ENCODE data around the gene ZFAND3.

DNA sequence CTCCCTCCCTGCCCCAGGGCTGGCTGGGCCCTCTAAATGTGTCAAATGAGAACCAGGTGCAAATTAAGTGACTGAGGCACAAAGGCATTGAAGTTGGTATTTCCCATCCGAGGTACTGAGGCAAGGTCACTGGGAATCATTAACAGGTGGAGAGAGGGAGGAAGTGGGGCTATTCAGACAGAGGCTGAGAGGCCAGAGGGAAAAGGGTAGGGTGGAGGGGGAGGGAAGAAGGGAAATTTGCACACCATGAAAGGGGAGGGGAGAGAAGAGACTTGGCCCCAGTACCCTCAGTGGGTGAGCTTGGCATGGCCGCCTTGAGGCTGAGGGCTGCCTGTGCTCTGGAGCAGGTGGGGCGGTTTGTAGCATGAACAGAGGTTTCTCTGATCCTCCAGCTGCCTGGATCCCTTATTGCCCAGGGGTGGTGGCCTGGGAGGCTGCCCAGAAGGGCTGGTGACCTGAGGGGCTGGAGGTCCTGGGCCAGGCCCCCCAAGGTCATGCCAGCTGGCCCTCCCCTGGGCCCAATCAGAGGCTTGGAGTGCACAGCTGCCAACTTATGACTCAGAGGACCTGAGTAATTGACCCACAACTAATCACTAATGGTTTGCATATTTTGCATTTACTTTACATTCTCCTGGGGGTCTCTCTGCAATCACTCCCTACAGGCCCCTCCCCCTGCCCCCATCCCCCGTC is 40.3 kb upstream of the ZFAND3 start:
- TF ChIP-seq, protein P1, sequence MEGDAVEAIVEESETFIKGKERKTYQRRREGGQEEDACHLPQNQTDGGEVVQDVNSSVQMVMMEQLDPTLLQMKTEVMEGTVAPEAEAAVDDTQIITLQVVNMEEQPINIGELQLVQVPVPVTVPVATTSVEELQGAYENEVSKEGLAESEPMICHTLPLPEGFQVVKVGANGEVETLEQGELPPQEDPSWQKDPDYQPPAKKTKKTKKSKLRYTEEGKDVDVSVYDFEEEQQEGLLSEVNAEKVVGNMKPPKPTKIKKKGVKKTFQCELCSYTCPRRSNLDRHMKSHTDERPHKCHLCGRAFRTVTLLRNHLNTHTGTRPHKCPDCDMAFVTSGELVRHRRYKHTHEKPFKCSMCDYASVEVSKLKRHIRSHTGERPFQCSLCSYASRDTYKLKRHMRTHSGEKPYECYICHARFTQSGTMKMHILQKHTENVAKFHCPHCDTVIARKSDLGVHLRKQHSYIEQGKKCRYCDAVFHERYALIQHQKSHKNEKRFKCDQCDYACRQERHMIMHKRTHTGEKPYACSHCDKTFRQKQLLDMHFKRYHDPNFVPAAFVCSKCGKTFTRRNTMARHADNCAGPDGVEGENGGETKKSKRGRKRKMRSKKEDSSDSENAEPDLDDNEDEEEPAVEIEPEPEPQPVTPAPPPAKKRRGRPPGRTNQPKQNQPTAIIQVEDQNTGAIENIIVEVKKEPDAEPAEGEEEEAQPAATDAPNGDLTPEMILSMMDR (IDR thresholded peaks at IDR 0.05; ENCODE audit: low read length), result no peak
- no peak for TF ChIP-seq EZH2 (optimal IDR thresholded peaks at IDR 0.05; ENCODE audit: low read depth, low read length)
